HG02973 (cell line): Measurements from ENCODE around the gene APC2.
"Not testable (repeated sequence)": the region's sequence is repeated elsewhere in the genome, so short reads cannot be mapped to it uniquely, and the experiment has no call there.

ENCODE experiments used
- ATAC-seq: cut with Tn5 transposase; IDR thresholded peaks from one replicate; pipeline ENCODE4 v1.9.1; 2021; ENCODE audit warnings: moderate library complexity; ENCODE audit not compliant: unreplicated experiment

The APC2 gene

GRCh38 chr19:1509602-1510441 is 59.9 kb downstream of the APC2 start:
- no peak for ATAC-seq

- ATAC-seq = no peak
Observed at GRCh38 chr19:1510442-1510806, 60.5 kb downstream of the APC2 start.

GRCh38 chr19:1510807-1511206 is 60.9 kb downstream of the APC2 start:
- no peak for ATAC-seq

GRCh38 chr19:1511318-1512317 is 61.7 kb downstream of the APC2 start:
- no peak for ATAC-seq

GRCh38 chr19:1512671-1513498 is 63.0 kb downstream of the APC2 start, which contains the start of gene ADAMTSL5:
Gene ADAMTSL5, minus strand, starts transcription at chr19:1513019. Its CDS starts 2,076 bp downstream, at chr19:1510943.
- no peak for ATAC-seq

GRCh38 chr19:1513499-1514294 is 63.8 kb downstream of the APC2 start:
- ATAC-seq = no peak

GRCh38 chr19:1514295-1514661 is 64.4 kb downstream of the APC2 start:
- no peak for ATAC-seq

GRCh38 chr19:1514986-1515721 is 65.2 kb downstream of the APC2 start:
- no peak for ATAC-seq

GRCh38 chr19:1516395-1516753 is 66.5 kb downstream of the APC2 start:
- ATAC-seq = no peak

GRCh38 chr19:1518471-1518870 is 68.5 kb downstream of the APC2 start:
- ATAC-seq = no peak

GRCh38 chr19:1519802-1520201 is 69.9 kb downstream of the APC2 start:
- ATAC-seq = not testable (repeated sequence)

GRCh38 chr19:1520203-1520780 is 70.4 kb downstream of the APC2 start:
- no peak for ATAC-seq

GRCh38 chr19:1521636-1522035 is 71.7 kb downstream of the APC2 start:
- ATAC-seq = no peak

GRCh38 chr19:1522061-1522460 is 72.1 kb downstream of the APC2 start:
- ATAC-seq = no peak

GRCh38 chr19:1522838-1523237 is 72.9 kb downstream of the APC2 start:
- ATAC-seq = no peak
